K562 (cell line): Measurements from ENCODE around the gene PHOSPHO1. TPM values are rescaled to one million over a fixed set of nuclear protein-coding genes. Genes with fewer than 3 reads are reported as not detected.

Experiments
- ATAC-seq: fragments of 200-7000 bp; cut with Tn5 transposase; 3 replicates; pipeline ENCODE4 v1.9.1; 2020; ENCODE audit warnings: moderate library complexity
- BruUV-seq: library from RNA; stranded (reverse); fragments of 400-500 nt; replicated peaks from 2 replicates; lab custom pipeline; 2021; lab: Mats Ljungman, UMichigan
- CTCF ChIA-PET: fragments of 300-600 bp; formaldehyde crosslinking; extraction: SDS; loops from one replicate; lab custom pipeline; 2021; ENCODE audit warnings: low intra/inter-chr PET ratio; lab: Yijun Ruan, JAX
- POLR2A ChIA-PET: fragments of 300-600, 350-650 bp; sonication (Branson Sonifier 250); formaldehyde crosslinking; extraction: SDS; loops from one replicate; lab custom pipeline; 2021; ENCODE audit warnings: antibody characterized with exemption, inconsistent platforms; lab: Yijun Ruan, JAX
- DNase-seq, 4 experiments: peaks; one replicate each; pipeline versions ENCODE4 v3.0.0 to v3.0.0-alpha.2; 2011 to 2018; ENCODE audit warnings: low spot score in 3 of 4, mixed read lengths in 3 of 4; ENCODE audit errors: extremely low read depth in 1 of 4
- FAIRE-seq: peaks from 2 replicates; lab custom pipeline; 2011; peaks lifted over from hg19 to GRCh38; lab: Jason Lieb, UNC
- H2AFZ ChIP-seq: 2 replicates; pipeline ENCODE4 v1.6.0; 2011; ENCODE audit warnings: low read depth, low read length, control low read depth, inconsistent platforms
- H3K27ac ChIP-seq: fragments of 200-600 bp; 3 replicates; pipeline ENCODE4 v1.8.0; 2011; ENCODE audit warnings: low read depth, mild to moderate bottlenecking, control low read depth, inconsistent platforms, low read length, moderate library complexity, mixed read lengths; ENCODE audit errors: extremely low read depth
- H3K27me3 ChIP-seq, 2 experiments: fragments of 300-600 bp in 1 of 2; 2 replicates in 1 of 2; 3 replicates in 1 of 2; pipeline versions ENCODE4 v1.6.0 to v1.8.0; 2011; ENCODE audit warnings: inconsistent platforms in 2 of 2, low read length in 2 of 2, mild to moderate bottlenecking in 1 of 2, mixed read lengths in 1 of 2, moderate library complexity in 1 of 2; ENCODE audit not compliant: control insufficient read depth in 2 of 2, insufficient read depth in 2 of 2
- H3K36me3 ChIP-seq: fragments of 300-600 bp; 3 replicates; pipeline ENCODE4 v1.8.0; 2011; ENCODE audit warnings: mild to moderate bottlenecking, low read length, inconsistent platforms; ENCODE audit not compliant: control insufficient read depth, insufficient read depth
- H3K4me1 ChIP-seq, 2 experiments: fragments of 200-600 bp in 1 of 2; replicated peaks in 1 of 2; 2 replicates in 1 of 2; 3 replicates in 1 of 2; pipeline versions ENCODE4 v1.5.1 to v1.8.0; 2011; ENCODE audit warnings: inconsistent platforms in 2 of 2, low read length in 2 of 2, mild to moderate bottlenecking in 1 of 2, mixed read lengths in 1 of 2, moderate library complexity in 1 of 2; ENCODE audit not compliant: control insufficient read depth in 2 of 2, insufficient read depth in 2 of 2
- H3K4me2 ChIP-seq: 2 replicates; pipeline ENCODE4 v1.6.1; 2011; ENCODE audit warnings: low read length, control low read depth, inconsistent platforms, mixed read lengths; ENCODE audit not compliant: insufficient read depth
- H3K4me3 ChIP-seq: fragments of 200-600 bp; sonication (generic), shearing (Covaris generic); 2 replicates; pipeline ENCODE4 v1.5.1; 2016; ENCODE audit warnings: control low read depth, inconsistent platforms
- H3K79me2 ChIP-seq: fragments of 200-600 bp; 3 replicates; pipeline ENCODE4 v1.8.0; 2011; ENCODE audit warnings: low read length, inconsistent platforms; ENCODE audit not compliant: control insufficient read depth, insufficient read depth
- H3K9ac ChIP-seq, 2 experiments: 2 replicates each; pipeline versions ENCODE4 v1.6.0 to v1.6.1; 2011; ENCODE audit warnings: low read depth in 2 of 2, low read length in 2 of 2, control low read depth in 1 of 2, inconsistent platforms in 1 of 2, mild to moderate bottlenecking in 1 of 2, mixed read lengths in 1 of 2; ENCODE audit not compliant: insufficient read depth in 1 of 2
- H3K9me1 ChIP-seq: one replicate; pipeline ENCODE4 v1.6.0; 2011; ENCODE audit warnings: inconsistent platforms, mild to moderate bottlenecking, low read length, moderate library complexity; ENCODE audit not compliant: control insufficient read depth, insufficient read depth
- H3K9me3 ChIP-seq: replicated peaks from 2 replicates; pipeline ENCODE4 v1.5.1; 2011; ENCODE audit warnings: low read depth, low read length, inconsistent platforms; ENCODE audit not compliant: control insufficient read depth, insufficient read depth
- H4K20me1 ChIP-seq: replicated peaks from 2 replicates; pipeline ENCODE4 v1.6.1; 2011; ENCODE audit warnings: low read length, inconsistent platforms, mixed read lengths; ENCODE audit not compliant: control insufficient read depth, insufficient read depth
- SAFB ChIP-seq: fragments of 200-400 bp; formaldehyde crosslinking; IDR thresholded peaks from 2 replicates; pipeline ENCODE4 v1.6.1; 2017; ENCODE audit warnings: low read depth, low read length, borderline replicate concordance
- WGBS: fragments of 100-300 bp; shearing (Covaris generic); methylation state at CpG from one replicate; pipeline ENCODE4 v1.1.6; 2016; ENCODE audit warnings: low coverage, mixed read lengths; ENCODE audit not compliant: insufficient coverage; ENCODE audit errors: missing lambda C conversion rate; 5-methylcytosine and 5-hydroxymethylcytosine counted together
- in situ Hi-C: fragments of 300-500 bp; cut with MboI; formaldehyde crosslinking; loops from 4 replicates; pipeline ENCODE4 v1.15.0; 2018; ENCODE audit warnings: inconsistent platforms, mixed read lengths
- intact Hi-C: fragments of 100-400 bp; cut with micrococcal nuclease; formaldehyde crosslinking; loops from 2 replicates; pipeline ENCODE4 v1.14.2; 2022
- polyA plus RNA-seq, 8 experiments: library from polyadenylated mRNA; depleted of rRNA in 4 of 8; stranded (reverse) in 5 of 8; unstranded in 3 of 8; fragments of >200 nt; fragmentation: Nextera tagmentation in 2 of 8; fragmentation: Illumina TruSeq in 1 of 8; extraction: Ambion mirVana in 2 of 8; extraction: Trizol in 1 of 8; gene quantifications; 2 replicates each; pipeline versions ENCODE4 v1.2.1 to v1.2.3, GENCODE V29; 2011 to 2014; ENCODE audit warnings: inconsistent platforms in 1 of 8, missing spikeins in 1 of 8
- total RNA-seq, 7 experiments: library from RNA; depleted of rRNA in 6 of 7; stranded (reverse); fragments of >200 nt in 6 of 7; fragmentation: Illumina TruSeq in 2 of 7; extraction: Trizol in 2 of 7; gene quantifications; 2 replicates each; pipeline versions ENCODE4 v1.2.1 to v1.2.3, GENCODE V29; 2011 to 2021; ENCODE audit warnings: low replicate concordance in 1 of 7
- TF ChIP-seq, protein P1 (sequence below): sonication (generic); formaldehyde crosslinking; IDR thresholded peaks from 2 replicates; pipeline ENCODE4 v1.8.1; 2023; ENCODE audit warnings: mild to moderate bottlenecking, missing genetic modification reagents

Gene PHOSPHO1
- total and polyA plus RNA-seq, 9 of the 15 experiments (the other 6 are each of a cell fraction or from before 2014, with no cell fraction given) = 0.06 to 0.07 TPM; not detected in 7

DNA sequence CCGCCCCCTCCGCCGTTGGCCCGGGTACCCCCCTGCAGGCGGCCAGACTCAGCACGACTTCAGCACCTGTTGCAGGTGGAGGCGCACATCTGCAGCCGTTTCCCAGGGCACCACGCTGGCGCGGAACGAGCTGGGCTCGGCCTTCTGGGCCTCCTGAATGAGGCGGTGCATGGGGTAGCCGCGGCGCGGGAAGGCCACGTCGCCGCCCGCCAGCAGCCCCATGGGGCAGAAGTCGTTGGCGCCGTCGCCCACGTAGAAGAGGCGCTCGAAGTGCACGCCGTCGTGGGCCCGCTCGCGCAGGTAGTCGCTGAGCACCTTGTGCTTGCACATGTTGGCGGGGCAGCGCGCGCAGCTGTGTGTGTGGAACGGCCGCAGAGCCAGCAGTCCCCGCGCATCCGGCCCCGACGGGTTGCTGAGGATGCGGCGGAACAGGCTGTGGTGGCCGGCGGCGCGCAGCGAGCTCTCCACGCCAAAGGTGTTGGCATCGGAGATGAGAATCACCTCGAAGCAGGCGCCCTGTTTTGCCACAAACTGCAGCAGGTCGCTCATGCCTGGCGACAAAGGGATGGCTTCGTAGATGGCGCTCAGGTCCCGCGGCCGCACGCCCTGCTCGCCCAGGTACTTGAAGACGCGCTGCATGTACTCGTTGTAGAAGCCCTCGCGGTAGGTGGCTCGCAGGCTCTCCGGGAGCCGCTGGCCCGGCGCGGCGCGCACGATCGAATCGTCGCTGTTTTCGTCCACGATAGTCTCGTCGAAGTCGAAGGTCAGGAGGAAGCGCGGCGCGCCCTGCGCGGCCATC lies 6.2 kb downstream of the PHOSPHO1 start:
- WGBS = 42% methylated on average over 39 of the region's 95 CpGs
- TF ChIP-seq SAFB = no peak
- TF ChIP-seq, protein P1, sequence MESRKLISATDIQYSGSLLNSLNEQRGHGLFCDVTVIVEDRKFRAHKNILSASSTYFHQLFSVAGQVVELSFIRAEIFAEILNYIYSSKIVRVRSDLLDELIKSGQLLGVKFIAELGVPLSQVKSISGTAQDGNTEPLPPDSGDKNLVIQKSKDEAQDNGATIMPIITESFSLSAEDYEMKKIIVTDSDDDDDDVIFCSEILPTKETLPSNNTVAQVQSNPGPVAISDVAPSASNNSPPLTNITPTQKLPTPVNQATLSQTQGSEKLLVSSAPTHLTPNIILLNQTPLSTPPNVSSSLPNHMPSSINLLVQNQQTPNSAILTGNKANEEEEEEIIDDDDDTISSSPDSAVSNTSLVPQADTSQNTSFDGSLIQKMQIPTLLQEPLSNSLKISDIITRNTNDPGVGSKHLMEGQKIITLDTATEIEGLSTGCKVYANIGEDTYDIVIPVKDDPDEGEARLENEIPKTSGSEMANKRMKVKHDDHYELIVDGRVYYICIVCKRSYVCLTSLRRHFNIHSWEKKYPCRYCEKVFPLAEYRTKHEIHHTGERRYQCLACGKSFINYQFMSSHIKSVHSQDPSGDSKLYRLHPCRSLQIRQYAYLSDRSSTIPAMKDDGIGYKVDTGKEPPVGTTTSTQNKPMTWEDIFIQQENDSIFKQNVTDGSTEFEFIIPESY = peak; percentile 57; the same call in 1 of the 2 replicates
- no peak overlapping the region for H2AFZ ChIP-seq
- in situ Hi-C loops = no loop called here
- ChIA-PET POLR2A (interaction anchor here (1.5 to 1.7 kb wide), 2 partner anchors 10 to 11 kb away, joined by 3 to 4 read pairs; no protein-coding TSS in a partner anchor), CTCF (interaction anchor here (1.3 kb wide), 1 partner anchor 67 kb away, joined by 4 read pairs; no protein-coding TSS in a partner anchor)
- no TSS peak for BruUV-seq
- H3K9me1 ChIP-seq = no peaks in the 10 kb centered on the region
- H3K27me3 ChIP-seq = peaks cover 0 to 53% of the 10 kb centered on the region in 2 experiments; a peak in 3 of 5 replicates
- H3K9ac ChIP-seq = no peak overlapping the region
- intact Hi-C loops = loop anchor here (5.0 kb wide), 1 partner anchor 68 kb away; no protein-coding TSS in a partner anchor
- DNase-seq = no peak
- H3K4me3 ChIP-seq = no peak overlapping the region
- peaks cover 0 to 26% of the 10 kb centered on the region in 2 experiments; a peak in 3 of 5 replicates for H3K4me1 ChIP-seq
- H3K4me2 ChIP-seq = no peak overlapping the region
- no peak for ATAC-seq
- H3K9me3 ChIP-seq = no peaks in the 10 kb centered on the region; the same call in 1 of the 2 replicates
- no peaks in the 10 kb centered on the region for H3K36me3 ChIP-seq
- no peak for FAIRE-seq
- no peaks in the 10 kb centered on the region for H4K20me1 ChIP-seq
- H3K27ac ChIP-seq = no peak overlapping the region
- H3K79me2 ChIP-seq = no peaks in the 10 kb centered on the region
